B cell (primary cell): Measurements from ENCODE around the gene CACNA2D3. TPM values are rescaled to one million over a fixed set of nuclear protein-coding genes. Genes with fewer than 3 reads are reported as not detected.

Experiments used
- ATAC-seq: fragments of 200-7000 bp; cut with Tn5 transposase; one replicate; pipeline ENCODE4 v1.10.0; 2021; ENCODE audit warnings: low read depth, mild to moderate bottlenecking, moderate number of reproducible peaks, moderate library complexity
- CTCF ChIA-PET: fragments of 350-600 bp; sonication (Branson Sonifier 250); formaldehyde crosslinking; loops from one replicate; lab custom pipeline; 2021; ENCODE audit warnings: antibody characterized with exemption, inconsistent platforms; lab: Charles Lee
- POLR2A ChIA-PET: fragments of 350-600 bp; sonication (Branson Sonifier 250); formaldehyde crosslinking; loops from one replicate; lab custom pipeline; 2021; ENCODE audit warnings: antibody characterized with exemption; lab: Charles Lee
- DNase-seq: peaks from one replicate; pipeline ENCODE4 v3.0.0; 2013
- H2AFZ ChIP-seq: 2 replicates; pipeline ENCODE4 v1.6.1; 2012; ENCODE audit warnings: mild to moderate bottlenecking, low read depth, low read length; ENCODE audit not compliant: insufficient read depth, poor library complexity, severe bottlenecking
- H3K27ac ChIP-seq, 2 donors: 1 replicate in 1 of 2; 2 replicates in 1 of 2; pipeline ENCODE4 v1.5.1; 2012 to 2013; ENCODE audit warnings: low read length in 2 of 2, mild to moderate bottlenecking in 2 of 2, moderate library complexity in 1 of 2
- H3K27me3 ChIP-seq, 4 experiments: fragments of 200-600 bp in 1 of 4; sonication (generic) in 1 of 4; replicated peaks in 1 of 4; 1 replicate in 2 of 4; 2 replicates in 2 of 4; pipeline versions ENCODE4 v1.6.1 to v1.7.0; 2013 to 2016; ENCODE audit warnings: low read length in 3 of 4, mild to moderate bottlenecking in 2 of 4, mixed read lengths in 1 of 4, moderate library complexity in 1 of 4; ENCODE audit not compliant: insufficient read depth in 4 of 4, control insufficient read depth in 3 of 4; ENCODE audit errors: control extremely low read depth in 1 of 4
- H3K36me3 ChIP-seq, 2 experiments: replicated peaks in 1 of 2; 1 replicate in 1 of 2; 2 replicates in 1 of 2; pipeline versions ENCODE4 v1.6.1 to v1.7.1; 2013; ENCODE audit warnings: low read length in 1 of 2; ENCODE audit not compliant: insufficient read depth in 2 of 2, control insufficient read depth in 1 of 2; ENCODE audit errors: control extremely low read depth in 1 of 2, extremely low read depth in 1 of 2
- H3K4me1 ChIP-seq, 2 donors: fragments of 200-600 bp in 1 of 2; sonication (generic) in 1 of 2; 1 replicate in 1 of 2; 2 replicates in 1 of 2; pipeline versions ENCODE4 v1.5.1 to v1.6.1; 2013 to 2017; ENCODE audit warnings: low read length in 2 of 2; ENCODE audit not compliant: control insufficient read depth in 2 of 2, insufficient read depth in 2 of 2
- H3K4me2 ChIP-seq: replicated peaks from 2 replicates; pipeline ENCODE3; 2012; ENCODE audit warnings: mild to moderate bottlenecking, low read depth, low read length; ENCODE audit not compliant: poor library complexity, severe bottlenecking
- H3K4me3 ChIP-seq, 5 experiments: fragments of 200-600 bp in 1 of 5; sonication (generic) in 1 of 5; 1 replicate in 3 of 5; 2 replicates in 2 of 5; pipeline versions ENCODE4 v1.5.1 to v1.7.0; 2011 to 2016; ENCODE audit warnings: low read length in 4 of 5, mild to moderate bottlenecking in 4 of 5, low read depth in 2 of 5, control low read depth in 1 of 5, moderate library complexity in 1 of 5; ENCODE audit not compliant: insufficient read depth in 1 of 5; ENCODE audit errors: control extremely low read depth in 1 of 5, extremely low read depth in 1 of 5
- H3K79me2 ChIP-seq: fragments of 200-600 bp; sonication (generic); one replicate; pipeline ENCODE4 v1.6.0; 2016; ENCODE audit warnings: low read length; ENCODE audit not compliant: control insufficient read depth, insufficient read depth
- H3K9ac ChIP-seq: fragments of 200-600 bp; sonication (generic); 2 replicates; pipeline ENCODE4 v1.6.1; 2017; ENCODE audit warnings: mild to moderate bottlenecking, low read length, moderate library complexity
- H3K9me3 ChIP-seq, 3 donors: one replicate each; pipeline versions ENCODE4 v1.6.1 to v1.7.1; 2013; ENCODE audit warnings: low read length in 2 of 3; ENCODE audit not compliant: control insufficient read depth in 2 of 3, insufficient read depth in 1 of 3; ENCODE audit errors: control extremely low read depth in 1 of 3
- H4K20me1 ChIP-seq: 2 replicates; pipeline ENCODE4 v1.6.0; 2012; ENCODE audit warnings: mild to moderate bottlenecking, low read length; ENCODE audit not compliant: insufficient read depth, control insufficient read depth, poor library complexity, severe bottlenecking
- H3K27ac Mint-ChIP-seq: one replicate; pipeline ENCODE4 v1.8.0; 2021; ENCODE audit warnings: mixed read lengths
- H3K27me3 Mint-ChIP-seq: one replicate; pipeline ENCODE4 v1.8.0; 2021; ENCODE audit warnings: mixed read lengths
- H3K4me1 Mint-ChIP-seq: one replicate; pipeline ENCODE4 v1.8.0; 2021; ENCODE audit warnings: mixed read lengths
- H3K4me3 Mint-ChIP-seq: one replicate; pipeline ENCODE4 v1.8.0; 2021; ENCODE audit warnings: mixed read lengths
- H3K9me3 Mint-ChIP-seq: one replicate; pipeline ENCODE4 v1.8.0; 2022; ENCODE audit warnings: mixed read lengths; ENCODE audit not compliant: insufficient read depth
- EZH2 ChIP-seq: IDR thresholded peaks from 2 replicates; pipeline ENCODE4 v1.6.1; 2012; ENCODE audit warnings: borderline replicate concordance, low read depth, mild to moderate bottlenecking, moderate library complexity, low read length; ENCODE audit not compliant: insufficient read depth, poor library complexity, severe bottlenecking
- WGBS: methylation state at CpG from one replicate; pipeline ENCODE4 v1.1.5; 2013; ENCODE audit warnings: missing lambda C conversion rate; ENCODE audit not compliant: insufficient coverage; 5-methylcytosine and 5-hydroxymethylcytosine counted together
- intact Hi-C: fragments of 100-400 bp; cut with micrococcal nuclease; formaldehyde crosslinking; loops from one replicate; pipeline ENCODE4 v1.10.0; 2022
- polyA plus RNA-seq: library from polyadenylated mRNA; depleted of rRNA; stranded (reverse); fragments of >200 nt; gene quantifications from 2 replicates; pipeline ENCODE4 v1.2.3, GENCODE V29; 2012
- total RNA-seq, 2 donors: library from RNA; stranded (reverse); fragments of 120-200 nt in 1 of 2; gene quantifications; 1 replicate in 1 of 2; 2 replicates in 1 of 2; pipeline versions ENCODE4 v1.2.3 to v1.2.4, GENCODE V29; 2013 to 2022
- TF ChIP-seq, protein P1 (sequence below): fragments of 200-600 bp; IDR thresholded peaks from one replicate; pipeline ENCODE4 v1.8.0; 2022; ENCODE audit warnings: antibody characterized with exemption, mild to moderate bottlenecking

The CACNA2D3 gene
- total and polyA plus RNA-seq, 2 donors (not counting 1 experiment from before 2014, with no cell fraction given), result not detected

GRCh38 chr3:54215521-54215920 is 93.2 kb downstream of the CACNA2D3 start:
- Mint-ChIP-seq H3K9me3 (peaks cover 2% of the 10 kb centered on the region), H3K27me3 (no peaks in the 10 kb centered on the region), H3K27ac (no peak overlapping the region), H3K4me1 (no peaks in the 10 kb centered on the region), H3K4me3 (no peak overlapping the region)
- H4K20me1 ChIP-seq, result no peaks in the 10 kb centered on the region
- no peak overlapping the region for H3K4me3 ChIP-seq
- no peaks in the 10 kb centered on the region for H3K27me3 ChIP-seq
- no peaks in the 10 kb centered on the region for H3K79me2 ChIP-seq
- peaks cover 0 to 3% (median 0%) of the 10 kb centered on the region in 3 donors for H3K9me3 ChIP-seq
- no peaks in the 10 kb centered on the region for H3K4me1 ChIP-seq
- no peak for DNase-seq
- ATAC-seq, result no peak
- WGBS, result no CpG with 5 or more reads among the region's 5 CpGs
- no peak overlapping the region for H3K9ac ChIP-seq
- H2AFZ ChIP-seq, result no peak overlapping the region
- CTCF ChIA-PET, result no interaction called here
- TF ChIP-seq EZH2, result no peak
- TF ChIP-seq, protein P1, sequence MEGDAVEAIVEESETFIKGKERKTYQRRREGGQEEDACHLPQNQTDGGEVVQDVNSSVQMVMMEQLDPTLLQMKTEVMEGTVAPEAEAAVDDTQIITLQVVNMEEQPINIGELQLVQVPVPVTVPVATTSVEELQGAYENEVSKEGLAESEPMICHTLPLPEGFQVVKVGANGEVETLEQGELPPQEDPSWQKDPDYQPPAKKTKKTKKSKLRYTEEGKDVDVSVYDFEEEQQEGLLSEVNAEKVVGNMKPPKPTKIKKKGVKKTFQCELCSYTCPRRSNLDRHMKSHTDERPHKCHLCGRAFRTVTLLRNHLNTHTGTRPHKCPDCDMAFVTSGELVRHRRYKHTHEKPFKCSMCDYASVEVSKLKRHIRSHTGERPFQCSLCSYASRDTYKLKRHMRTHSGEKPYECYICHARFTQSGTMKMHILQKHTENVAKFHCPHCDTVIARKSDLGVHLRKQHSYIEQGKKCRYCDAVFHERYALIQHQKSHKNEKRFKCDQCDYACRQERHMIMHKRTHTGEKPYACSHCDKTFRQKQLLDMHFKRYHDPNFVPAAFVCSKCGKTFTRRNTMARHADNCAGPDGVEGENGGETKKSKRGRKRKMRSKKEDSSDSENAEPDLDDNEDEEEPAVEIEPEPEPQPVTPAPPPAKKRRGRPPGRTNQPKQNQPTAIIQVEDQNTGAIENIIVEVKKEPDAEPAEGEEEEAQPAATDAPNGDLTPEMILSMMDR, result no peak
- intact Hi-C loops, result no loop called here
- POLR2A ChIA-PET, result no interaction called here
- no peak overlapping the region for H3K4me2 ChIP-seq
- H3K27ac ChIP-seq, result no peak overlapping the region
- H3K36me3 ChIP-seq, result no peaks in the 10 kb centered on the region

DNA sequence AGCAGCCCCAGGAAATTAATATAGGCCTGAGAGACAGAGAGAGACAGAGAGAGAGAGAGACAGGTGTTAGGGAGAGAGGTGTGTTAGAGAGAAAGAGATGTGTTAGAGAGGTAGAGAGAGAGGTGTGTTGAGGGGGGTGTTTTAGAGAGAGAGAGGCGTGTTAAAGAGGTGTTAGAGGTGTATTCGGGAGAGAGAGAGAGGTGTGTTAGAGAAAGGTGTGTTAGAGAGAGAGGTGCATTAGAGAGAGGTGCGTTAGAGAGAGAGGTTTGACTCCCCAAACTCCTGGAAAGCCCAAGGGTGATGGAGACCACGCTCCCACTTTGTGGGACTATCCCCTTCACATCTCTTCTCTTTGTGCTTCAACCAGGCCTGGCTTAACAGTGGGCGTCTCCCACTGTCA is 95.5 kb downstream of the CACNA2D3 start:
- no peak overlapping the region for H3K4me3 Mint-ChIP-seq

More for the DNA sequence above, 95.5 kb downstream of the CACNA2D3 start:
- Mint-ChIP-seq H3K27me3 (no peaks in the 10 kb centered on the region), H3K4me1 (no peaks in the 10 kb centered on the region), H3K9me3 (peaks cover 2% of the 10 kb centered on the region), H3K27ac (no peak overlapping the region)
- no peak overlapping the region for H3K4me2 ChIP-seq
- no peak for ATAC-seq
- intact Hi-C loops, result no loop called here
- H2AFZ ChIP-seq, result no peak overlapping the region
- POLR2A ChIA-PET, result no interaction called here
- no peaks in the 10 kb centered on the region for H3K27me3 ChIP-seq
- H3K9me3 ChIP-seq, result peaks cover 0 to 3% (median 0%) of the 10 kb centered on the region in 3 donors
- WGBS, result 64% methylated on average over 3 of the region's 5 CpGs
- no peaks in the 10 kb centered on the region for H3K36me3 ChIP-seq
- CTCF ChIA-PET, result no interaction called here
- H4K20me1 ChIP-seq, result no peaks in the 10 kb centered on the region
- TF ChIP-seq, protein P1, result no peak
- TF ChIP-seq EZH2, result no peak
- no peaks in the 10 kb centered on the region for H3K79me2 ChIP-seq
- DNase-seq, result no peak
- no peak overlapping the region for H3K9ac ChIP-seq
- no peak overlapping the region for H3K27ac ChIP-seq
- H3K4me1 ChIP-seq, result no peaks in the 10 kb centered on the region
- no peak overlapping the region for H3K4me3 ChIP-seq
